ENCODE measurements around the gene CHI3L2.

Gene CHI3L2, protein sequence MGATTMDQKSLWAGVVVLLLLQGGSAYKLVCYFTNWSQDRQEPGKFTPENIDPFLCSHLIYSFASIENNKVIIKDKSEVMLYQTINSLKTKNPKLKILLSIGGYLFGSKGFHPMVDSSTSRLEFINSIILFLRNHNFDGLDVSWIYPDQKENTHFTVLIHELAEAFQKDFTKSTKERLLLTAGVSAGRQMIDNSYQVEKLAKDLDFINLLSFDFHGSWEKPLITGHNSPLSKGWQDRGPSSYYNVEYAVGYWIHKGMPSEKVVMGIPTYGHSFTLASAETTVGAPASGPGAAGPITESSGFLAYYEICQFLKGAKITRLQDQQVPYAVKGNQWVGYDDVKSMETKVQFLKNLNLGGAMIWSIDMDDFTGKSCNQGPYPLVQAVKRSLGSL

DNA sequence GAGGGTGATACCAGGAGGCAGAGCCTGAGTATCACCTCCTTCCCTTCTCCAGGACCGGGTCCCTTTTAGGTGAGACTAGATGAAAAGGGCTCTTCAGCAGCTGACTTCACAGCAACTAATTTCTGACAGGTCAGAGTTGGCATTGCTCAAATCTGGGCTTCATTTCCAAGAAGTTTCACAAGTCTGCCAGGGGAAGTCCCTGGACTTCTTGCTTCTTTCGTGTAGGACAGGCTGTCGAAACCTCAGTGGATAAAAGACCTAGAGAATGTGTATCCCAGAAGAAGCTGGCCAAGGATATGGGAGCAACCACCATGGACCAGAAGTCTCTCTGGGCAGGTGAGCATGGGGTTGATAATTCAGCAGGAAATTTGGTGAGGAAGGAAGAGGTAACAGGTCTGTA, at the start of gene CHI3L2:
TSS of gene CHI3L2 (plus strand) at position 280 of the 400 bp plus-strand sequence. CDS start at position 297, 17 bp downstream.
- DNase-seq (ENCODE audit: low spot score) = no peak

GRCh38 chr1:111179968-111180533, 47.5 kb upstream of the CHI3L2 start:
- no peak for DNase-seq (ENCODE audit: low spot score)

DNA sequence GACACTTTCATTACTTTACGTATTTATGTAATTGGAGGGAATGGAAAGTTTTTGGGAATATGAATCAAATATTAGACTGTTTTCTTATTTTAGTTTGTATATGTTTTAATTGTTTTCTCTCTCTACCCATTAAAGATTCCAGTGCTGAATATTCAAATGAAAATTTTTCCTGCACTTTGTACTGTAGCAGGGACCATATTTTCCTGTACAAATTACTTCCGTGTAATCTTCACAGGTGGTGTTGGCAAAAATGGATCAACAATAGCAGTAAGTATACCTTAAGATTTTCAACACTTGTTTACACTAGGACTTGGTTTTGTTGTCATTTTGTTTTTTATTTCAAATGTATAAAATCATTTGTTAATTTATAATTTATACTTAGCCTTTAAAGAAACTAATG, 45.5 kb upstream of the CHI3L2 start:
- no peak for DNase-seq (ENCODE audit: low spot score)

DNA sequence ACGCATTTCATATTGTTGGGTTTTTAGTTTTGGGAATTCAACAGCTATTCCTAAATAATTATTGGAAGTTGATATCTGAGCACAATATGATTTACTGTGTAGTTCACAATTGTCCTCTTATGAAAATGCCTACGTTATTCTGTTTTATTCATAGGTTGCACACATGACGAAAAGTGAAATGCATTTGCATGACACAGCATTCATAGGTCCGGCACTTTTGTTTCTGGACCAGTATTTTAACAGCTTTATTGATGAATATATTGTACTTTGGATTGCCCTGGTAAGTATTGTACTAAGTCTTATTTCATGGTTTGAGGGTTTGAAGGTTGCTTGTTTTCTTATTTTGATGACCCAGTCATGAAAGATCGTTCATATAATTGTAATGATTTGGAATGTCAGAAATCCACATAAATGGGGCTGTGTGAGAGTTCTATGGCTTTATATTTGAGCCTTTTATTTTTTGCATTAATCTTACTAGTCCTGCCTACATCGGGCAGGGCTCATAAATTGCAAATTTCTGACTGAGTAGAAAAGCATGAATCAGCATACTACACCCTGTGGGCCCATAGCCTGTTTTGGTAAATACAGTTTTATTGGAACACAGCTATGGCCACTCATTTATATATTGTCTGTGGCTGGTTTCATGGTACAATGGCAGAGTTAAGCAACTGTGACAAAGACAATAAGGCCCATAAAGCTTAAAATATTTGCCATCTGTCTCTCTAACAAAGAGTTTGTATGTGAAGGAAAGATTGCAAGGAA, 44.0 kb upstream of the CHI3L2 start:
- peak; percentile 40 for DNase-seq (ENCODE audit: low spot score)

DNA sequence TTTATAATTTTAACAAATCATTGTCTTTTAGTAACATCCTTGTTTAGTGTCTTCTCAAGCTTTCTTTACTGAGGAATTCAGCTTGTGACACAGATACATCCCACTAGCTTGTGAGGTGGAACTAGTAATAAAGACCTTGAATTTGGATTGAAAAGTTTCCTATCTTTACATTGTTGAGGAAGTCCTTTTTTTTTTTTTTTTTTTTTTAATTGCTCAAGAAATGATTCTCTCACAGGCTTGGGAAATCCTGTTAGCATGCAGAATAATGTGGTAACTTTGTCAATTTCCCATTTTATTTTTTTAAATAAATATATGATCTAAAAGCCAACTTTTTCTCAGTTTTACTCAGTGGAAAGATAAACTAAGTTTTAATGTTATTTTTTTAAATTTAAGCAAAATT, 42.9 kb upstream of the CHI3L2 start:
- DNase-seq (ENCODE audit: low spot score) = no peak

DNA sequence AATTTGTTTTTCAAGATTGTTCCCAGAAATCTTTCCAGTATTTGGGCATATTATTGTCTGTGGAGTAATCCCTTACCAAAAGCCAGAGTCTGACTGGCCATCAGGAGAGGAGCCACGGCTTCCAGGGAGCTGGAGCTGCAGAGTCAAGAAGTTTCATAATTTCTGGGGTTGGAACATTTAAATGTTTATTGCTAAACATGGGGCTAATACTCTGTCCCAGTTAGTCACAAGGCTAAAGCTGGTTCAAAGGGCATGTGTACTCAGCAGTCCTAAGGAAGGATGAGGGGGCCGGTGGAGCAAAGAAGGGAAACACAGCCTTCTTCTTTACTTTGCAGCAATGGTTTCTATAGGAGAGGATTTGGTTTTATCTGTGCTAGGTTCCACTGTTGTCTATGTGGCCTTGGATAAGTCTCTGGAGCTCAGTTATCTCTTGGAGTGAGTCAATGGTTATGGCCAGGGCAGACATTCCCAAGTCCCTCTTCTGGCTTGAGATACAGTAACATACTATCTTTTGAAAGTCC, 36.5 kb upstream of the CHI3L2 start:
- no peak for DNase-seq (ENCODE audit: low spot score)

GRCh38 chr1:111191496-111191895, 36.0 kb upstream of the CHI3L2 start:
- DNase-seq (ENCODE audit: low spot score) = no peak

GRCh38 chr1:111192074-111192473, 35.4 kb upstream of the CHI3L2 start:
- DNase-seq (ENCODE audit: low spot score) = no peak

DNA sequence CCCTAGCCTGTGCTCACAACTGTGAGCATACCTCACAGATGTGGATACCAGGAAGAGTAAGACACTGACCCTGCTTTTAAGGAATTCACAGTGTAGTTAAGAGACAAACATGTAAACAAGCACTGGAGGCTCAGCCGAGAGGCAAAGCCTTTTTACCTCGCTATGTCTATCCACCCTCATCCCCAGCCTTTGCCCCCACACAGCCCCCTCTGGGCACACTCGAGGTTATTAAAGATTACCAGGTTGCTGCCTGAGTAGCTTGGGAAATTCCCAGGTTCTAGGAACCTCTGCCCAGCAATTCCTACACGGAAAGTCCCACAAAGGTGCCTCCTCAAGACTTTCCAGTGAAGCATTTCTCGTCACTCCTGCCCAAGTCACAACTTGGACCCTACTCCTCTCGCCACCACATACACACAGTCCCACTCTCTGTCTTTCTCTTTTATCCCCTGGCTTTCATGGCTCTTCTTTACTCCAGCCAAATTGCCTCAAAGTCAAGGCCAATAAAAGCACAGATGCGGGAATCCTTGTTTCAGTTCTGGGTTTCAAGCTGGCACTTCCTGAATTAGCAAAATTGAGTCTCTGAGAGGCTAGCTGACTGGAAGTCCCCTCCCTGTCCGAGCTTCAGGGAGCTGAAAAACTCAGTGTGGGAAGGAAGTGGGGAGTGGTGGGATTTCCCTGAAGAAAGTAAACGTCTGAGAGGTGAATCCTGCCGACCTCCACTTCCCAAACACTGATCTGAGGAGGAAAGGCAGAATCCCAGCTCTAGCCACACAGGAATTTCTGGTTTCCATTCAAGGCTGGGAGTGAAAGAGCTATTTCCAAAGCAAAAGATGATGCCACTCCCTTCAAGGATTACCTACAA, 34.6 kb upstream of the CHI3L2 start:
- no peak for DNase-seq (ENCODE audit: low spot score)

DNA sequence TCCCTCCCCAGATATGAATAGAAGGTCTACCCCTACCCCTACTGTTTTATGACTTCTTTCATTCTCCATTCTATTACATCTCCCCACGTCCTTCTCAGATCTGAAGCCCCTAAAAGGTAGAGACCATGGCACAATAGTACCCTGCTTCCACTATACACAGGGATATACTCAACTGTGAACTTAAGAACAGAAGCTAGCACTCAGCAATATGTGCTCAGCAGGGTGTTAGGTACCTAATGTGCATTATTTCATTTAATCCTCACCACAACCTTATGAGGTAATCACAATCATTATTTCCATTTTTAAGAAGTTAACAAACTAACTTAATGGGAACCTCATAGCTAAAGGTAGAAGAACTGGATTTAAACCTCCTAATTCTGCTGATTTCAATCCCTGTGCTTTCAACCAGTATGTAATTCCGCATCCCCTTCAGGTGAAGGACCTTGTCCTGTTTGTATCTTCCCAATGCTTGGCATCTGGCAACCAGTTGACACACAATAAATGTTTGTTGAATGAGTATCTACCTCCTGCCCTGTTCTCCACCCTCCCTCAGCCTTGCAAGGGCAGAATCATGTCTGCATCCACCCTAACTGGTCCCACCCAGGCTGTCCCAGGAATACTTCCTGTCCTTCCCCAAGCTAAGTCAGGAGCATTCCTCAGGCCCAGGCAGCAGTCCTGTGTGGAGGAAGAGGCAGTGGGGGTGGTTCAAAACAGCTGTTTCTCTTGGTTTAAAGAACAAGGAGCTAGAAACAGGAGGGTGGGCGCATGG, 33.6 kb upstream of the CHI3L2 start:
- no peak for DNase-seq (ENCODE audit: low spot score)

- no peak for DNase-seq (ENCODE audit: low spot score)
Measured at GRCh38 chr1:111195002-111195684, 32.4 kb upstream of the CHI3L2 start.

GRCh38 chr1:111196213-111196612, 31.3 kb upstream of the CHI3L2 start:
- no peak for DNase-seq (ENCODE audit: low spot score)

DNA sequence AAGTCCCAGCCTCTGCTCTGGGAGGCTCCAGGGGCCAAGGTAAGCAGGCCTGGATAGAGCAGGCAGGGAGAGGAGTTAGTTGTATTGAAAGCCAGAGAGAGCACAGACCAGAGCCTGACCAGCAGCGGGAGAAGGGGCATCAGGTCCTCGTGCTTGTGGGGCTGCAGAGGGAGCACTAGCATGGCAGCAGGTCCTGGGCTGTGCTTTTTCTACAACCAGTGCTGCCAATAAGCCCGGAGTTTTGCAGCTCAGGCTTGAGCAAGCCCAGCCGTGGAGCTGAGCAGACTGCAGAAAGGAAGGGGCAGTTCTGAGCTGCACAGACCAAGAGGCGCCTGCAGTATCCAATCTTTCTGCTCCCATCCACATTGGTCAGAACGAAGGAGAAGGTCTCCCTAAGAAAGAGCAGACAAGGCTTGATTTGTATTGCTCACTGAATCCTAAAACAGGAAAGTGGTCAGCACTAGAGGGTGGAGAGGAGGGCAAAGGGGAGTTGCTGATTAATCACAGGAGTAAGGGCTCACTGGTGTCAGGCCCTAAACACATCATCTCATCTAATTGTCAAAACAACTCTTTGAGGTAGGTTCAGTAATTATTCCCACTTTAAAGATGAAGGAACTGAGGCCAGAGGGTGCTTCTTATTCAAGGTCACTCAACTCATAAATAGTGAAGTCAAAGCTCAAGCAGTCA, 29.8 kb upstream of the CHI3L2 start:
- DNase-seq (ENCODE audit: low spot score) = no peak

DNA sequence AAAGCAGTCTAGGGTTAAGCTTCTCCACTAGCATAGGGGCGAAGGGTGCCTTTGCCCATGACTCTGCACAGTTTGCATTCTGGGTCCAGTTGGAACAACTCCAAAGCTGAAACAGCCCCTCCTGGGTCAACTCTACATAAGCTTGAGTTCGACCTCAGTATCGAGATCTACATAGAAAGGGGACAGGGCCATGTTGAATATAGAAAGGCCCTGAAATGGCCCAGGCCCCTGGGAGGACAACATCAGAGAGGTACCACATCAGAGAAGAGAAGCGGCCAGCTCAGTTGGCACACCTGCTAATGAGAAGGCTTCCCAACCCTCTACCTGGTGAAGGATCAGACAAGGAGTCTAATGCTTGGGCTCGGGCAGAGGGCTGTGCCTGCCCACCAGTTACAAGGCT, 28.7 kb upstream of the CHI3L2 start:
- DNase-seq (ENCODE audit: low spot score) = no peak

- no peak for DNase-seq (ENCODE audit: low spot score)
Measured at GRCh38 chr1:111199329-111199728, 28.2 kb upstream of the CHI3L2 start.

GRCh38 chr1:111199881-111200801, 27.4 kb upstream of the CHI3L2 start, which contains the start of gene DENND2D:
TSS of gene DENND2D (minus strand) at chr1:111200646. CDS start at chr1:111200459, 187 bp downstream.
- DNase-seq (ENCODE audit: low spot score) = no peak

- DNase-seq (ENCODE audit: low spot score) = no peak
Measured at GRCh38 chr1:111200802-111201161, 26.7 kb upstream of the CHI3L2 start.

DNA sequence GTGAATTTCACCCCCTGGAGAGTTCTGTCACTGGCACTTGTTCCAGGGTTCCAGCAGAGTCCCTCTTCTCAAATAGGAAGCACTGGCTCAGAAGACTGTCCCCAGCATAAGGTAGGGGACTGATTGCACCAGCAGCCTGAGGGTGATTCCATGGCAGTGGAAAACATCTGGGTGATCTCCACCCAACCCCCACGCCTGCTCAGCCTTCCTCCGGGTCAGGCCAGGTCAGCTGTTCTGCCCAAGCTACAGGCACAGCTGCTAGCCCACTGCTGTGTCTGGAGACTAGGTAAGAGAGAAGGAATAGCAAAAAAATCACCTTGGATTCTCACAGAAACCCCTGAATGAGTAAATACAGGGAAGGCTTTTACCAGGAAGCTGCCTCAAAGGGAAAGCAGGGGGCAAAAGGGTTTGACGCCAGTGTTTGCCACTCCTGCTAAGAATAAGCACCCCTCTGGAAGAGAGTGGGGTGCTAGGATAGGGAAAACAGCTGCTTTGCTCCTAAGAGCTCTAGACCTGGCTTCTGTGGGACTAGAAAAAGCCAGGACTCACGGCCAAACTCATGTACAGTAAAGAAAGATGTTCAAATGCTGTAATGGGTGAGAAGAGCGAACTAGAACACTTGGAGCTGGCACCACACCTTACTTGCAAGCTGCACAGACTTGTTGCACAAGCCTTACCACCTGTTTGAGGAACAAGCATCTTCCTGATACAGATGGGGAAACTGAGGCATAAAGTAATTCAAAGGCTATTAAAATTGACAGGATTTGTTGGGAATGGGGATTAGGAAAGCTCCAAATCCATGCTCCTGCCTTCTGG, 26.0 kb upstream of the CHI3L2 start:
- DNase-seq (ENCODE audit: low spot score) = no peak
